ENCODE results near the gene HCFC2.

HCFC2 gene

GRCh38 chr12:104064031-104064841, at the start of gene HCFC2:
TSS of gene HCFC2 (plus strand) at chr12:104064531. CDS start at chr12:104064561, 30 bp downstream.
- TF ChIP-seq CTCF (IDR thresholded peaks at IDR 0.05): no peak

- TF ChIP-seq CTCF (IDR thresholded peaks at IDR 0.05): no peak
These were observed 41.5 kb upstream of the HCFC2 start for GRCh38 chr12:104022786-104023185.

- TF ChIP-seq CTCF (IDR thresholded peaks at IDR 0.05): no peak
These were observed 40.6 kb upstream of the HCFC2 start for GRCh38 chr12:104023710-104024109.

GRCh38 chr12:104024348-104024747, 40.0 kb upstream of the HCFC2 start:
- TF ChIP-seq CTCF (IDR thresholded peaks at IDR 0.05): no peak

- TF ChIP-seq CTCF (IDR thresholded peaks at IDR 0.05): no peak
These were observed 38.6 kb upstream of the HCFC2 start for GRCh38 chr12:104025771-104026170.

- TF ChIP-seq CTCF (IDR thresholded peaks at IDR 0.05): no peak
These were observed 37.3 kb upstream of the HCFC2 start for GRCh38 chr12:104026841-104027599.

GRCh38 chr12:104042580-104042979, 21.8 kb upstream of the HCFC2 start:
- TF ChIP-seq CTCF (IDR thresholded peaks at IDR 0.05): no peak

Data from LNCAP (cell line).